ENCODE results near the gene PIM1. TPM values are rescaled to one million over a fixed set of nuclear protein-coding genes. Genes with fewer than 3 reads are reported as not detected.

The PIM1 gene
- total RNA-seq, 1 donor from 2014 or later, result 12.8 TPM

GRCh38 chr6:37134396-37135191, 35.4 kb upstream of the PIM1 start:
- peaks cover 55% of the 10 kb centered on the region for H3K4me1 Mint-ChIP-seq (ENCODE audit: unreplicated experiment)
- H3K9me3 Mint-ChIP-seq (ENCODE audit: unreplicated experiment), result no peaks in the 10 kb centered on the region
- no peak for TF ChIP-seq CTCF (IDR thresholded peaks at IDR 0.05)
- no peaks in the 10 kb centered on the region for H3K36me3 Mint-ChIP-seq (ENCODE audit: unreplicated experiment)
- H3K4me3 Mint-ChIP-seq (ENCODE audit: unreplicated experiment), result no peak overlapping the region
- DNase-seq (ENCODE audit: extremely low spot score, unreplicated experiment), result no peak
- no peaks in the 10 kb centered on the region for H3K27me3 Mint-ChIP-seq (ENCODE audit: unreplicated experiment)
- H3K27ac Mint-ChIP-seq (ENCODE audit: unreplicated experiment), result peak overlapping the region; percentile 95

- TF ChIP-seq CTCF (IDR thresholded peaks at IDR 0.05), result no peak
- Mint-ChIP-seq H3K4me3 (ENCODE audit: unreplicated experiment) (no peak overlapping the region), H3K36me3 (ENCODE audit: unreplicated experiment) (no peaks in the 10 kb centered on the region), H3K27ac (ENCODE audit: unreplicated experiment) (peak overlapping the region; percentile 100), H3K9me3 (ENCODE audit: unreplicated experiment) (no peaks in the 10 kb centered on the region), H3K27me3 (ENCODE audit: unreplicated experiment) (no peaks in the 10 kb centered on the region), H3K4me1 (ENCODE audit: unreplicated experiment) (peaks cover 56% of the 10 kb centered on the region)
- DNase-seq (ENCODE audit: extremely low spot score, unreplicated experiment), result no peak
These were observed 33.9 kb upstream of the PIM1 start for GRCh38 chr6:37135835-37136694.

- H3K36me3 Mint-ChIP-seq (ENCODE audit: unreplicated experiment), result no peaks in the 10 kb centered on the region
- TF ChIP-seq CTCF (IDR thresholded peaks at IDR 0.05), result no peak
- H3K4me1 Mint-ChIP-seq (ENCODE audit: unreplicated experiment), result peaks cover 56% of the 10 kb centered on the region
- H3K27me3 Mint-ChIP-seq (ENCODE audit: unreplicated experiment), result no peaks in the 10 kb centered on the region
- H3K9me3 Mint-ChIP-seq (ENCODE audit: unreplicated experiment), result no peaks in the 10 kb centered on the region
- H3K27ac Mint-ChIP-seq (ENCODE audit: unreplicated experiment), result peak overlapping the region; percentile 100
- DNase-seq (ENCODE audit: extremely low spot score, unreplicated experiment), result no peak
- no peak overlapping the region for H3K4me3 Mint-ChIP-seq (ENCODE audit: unreplicated experiment)
These were observed 33.1 kb upstream of the PIM1 start for GRCh38 chr6:37136821-37137200.

- Mint-ChIP-seq H3K4me3 (ENCODE audit: unreplicated experiment) (peak overlapping the region; percentile 60), H3K4me1 (ENCODE audit: unreplicated experiment) (peaks cover 60% of the 10 kb centered on the region), H3K27me3 (ENCODE audit: unreplicated experiment) (no peaks in the 10 kb centered on the region), H3K9me3 (ENCODE audit: unreplicated experiment) (no peaks in the 10 kb centered on the region), H3K36me3 (ENCODE audit: unreplicated experiment) (no peaks in the 10 kb centered on the region), H3K27ac (ENCODE audit: unreplicated experiment) (peak overlapping the region; percentile 100)
- no peak for TF ChIP-seq CTCF (IDR thresholded peaks at IDR 0.05)
- peak; percentile 87 for DNase-seq (ENCODE audit: extremely low spot score, unreplicated experiment)
These were observed 32.5 kb upstream of the PIM1 start for GRCh38 chr6:37137201-37138090.
